ENCODE measurements around the gene UBL3.

Gene UBL3

GRCh38 chr13:29850213-29850898 is at the start of gene UBL3:
UBL3 (minus strand) TSS chr13:29850617; CDS start chr13:29849538, 1,079 bp downstream.
- peak; percentile 90 for DNase-seq (ENCODE audit: low read depth)

GRCh38 chr13:29897102-29897501 is 46.7 kb upstream of the UBL3 start:
- DNase-seq (ENCODE audit: low read depth), result no peak

GRCh38 chr13:29893438-29893837 is 43.0 kb upstream of the UBL3 start:
- no peak for DNase-seq (ENCODE audit: low read depth)

- DNase-seq (ENCODE audit: low read depth), result no peak
Measured at GRCh38 chr13:29892151-29892550, 41.7 kb upstream of the UBL3 start.

GRCh38 chr13:29889111-29889510 is 38.7 kb upstream of the UBL3 start:
- no peak for DNase-seq (ENCODE audit: low read depth)

GRCh38 chr13:29888306-29888705 is 37.9 kb upstream of the UBL3 start:
- DNase-seq (ENCODE audit: low read depth), result no peak

- DNase-seq (ENCODE audit: low read depth), result no peak
Measured at GRCh38 chr13:29887686-29888085, 37.3 kb upstream of the UBL3 start.

GRCh38 chr13:29887030-29887557 is 36.7 kb upstream of the UBL3 start:
- DNase-seq (ENCODE audit: low read depth), result no peak

- DNase-seq (ENCODE audit: low read depth), result no peak
Measured at GRCh38 chr13:29886446-29886845, 36.0 kb upstream of the UBL3 start.

- DNase-seq (ENCODE audit: low read depth), result no peak
Measured at GRCh38 chr13:29885989-29886388, 35.6 kb upstream of the UBL3 start.

- DNase-seq (ENCODE audit: low read depth), result no peak
Measured at GRCh38 chr13:29884671-29885430, 34.4 kb upstream of the UBL3 start.

- no peak for DNase-seq (ENCODE audit: low read depth)
Measured at GRCh38 chr13:29883941-29884518, 33.6 kb upstream of the UBL3 start.

- DNase-seq (ENCODE audit: low read depth), result no peak
Measured at GRCh38 chr13:29882076-29882475, 31.7 kb upstream of the UBL3 start.

- DNase-seq (ENCODE audit: low read depth), result no peak
Measured at GRCh38 chr13:29878101-29878500, 27.7 kb upstream of the UBL3 start.

- DNase-seq (ENCODE audit: low read depth), result no peak
Measured at GRCh38 chr13:29877456-29878078, 27.1 kb upstream of the UBL3 start.

GRCh38 chr13:29875646-29876045 is 25.2 kb upstream of the UBL3 start:
- no peak for DNase-seq (ENCODE audit: low read depth)

GRCh38 chr13:29868581-29868980 is 18.2 kb upstream of the UBL3 start:
- no peak for DNase-seq (ENCODE audit: low read depth)

- no peak for DNase-seq (ENCODE audit: low read depth)
Measured at GRCh38 chr13:29865934-29866333, 15.5 kb upstream of the UBL3 start.

GRCh38 chr13:29861694-29862110 is 11.3 kb upstream of the UBL3 start:
- DNase-seq (ENCODE audit: low read depth), result no peak

GRCh38 chr13:29859971-29860370 is 9.6 kb upstream of the UBL3 start:
- DNase-seq (ENCODE audit: low read depth), result no peak

GRCh38 chr13:29858667-29859066 is 8.2 kb upstream of the UBL3 start:
- DNase-seq (ENCODE audit: low read depth), result no peak

GRCh38 chr13:29858231-29858630 is 7.8 kb upstream of the UBL3 start:
- DNase-seq (ENCODE audit: low read depth), result no peak

GRCh38 chr13:29857085-29857484 is 6.7 kb upstream of the UBL3 start:
- no peak for DNase-seq (ENCODE audit: low read depth)
